Testis (tissue), 2 donors: ENCODE data around the gene USP17L10.
"Not testable (repeated sequence)": the region's sequence is repeated elsewhere in the genome, so short reads cannot be mapped to it uniquely, and the experiment has no call there.

Experiments used
- CTCF ChIP-seq, 3 experiments: fragments of 450-650 bp in 2 of 3; fragments of 200-600 bp in 1 of 3; sonication (generic) in 1 of 3; IDR thresholded peaks; one replicate each; pipeline ENCODE4 v1.5.1; 2016 to 2019; ENCODE audit warnings: antibody characterized with exemption in 3 of 3, mild to moderate bottlenecking in 2 of 3, moderate library complexity in 1 of 3
- POLR2A ChIP-seq: fragments of 450-650 bp; IDR thresholded peaks from one replicate; pipeline ENCODE4 v1.6.1; 2017; ENCODE audit warnings: antibody characterized with exemption, mild to moderate bottlenecking, moderate library complexity

- TF ChIP-seq CTCF (IDR thresholded peaks at IDR 0.05); POLR2A: not testable (repeated sequence)
These were observed 42.6 kb downstream of the USP17L10 start, which contains the start of gene USP17L19 for GRCh38 chr4:9253078-9253477.
